Left cardiac atrium (tissue), 4 donors: Measurements from ENCODE around the gene MST1R. TPM values are rescaled to one million over a fixed set of nuclear protein-coding genes. Genes with fewer than 3 reads are reported as not detected.
"Not testable (repeated sequence)": the region's sequence is repeated elsewhere in the genome, so short reads cannot be mapped to it uniquely, and the experiment has no call there.

Experiments used
- ATAC-seq, 2 donors: fragments of 200-7000 bp; cut with Tn5 transposase; one replicate each; pipeline ENCODE4 v1.9.1; 2020; ENCODE audit warnings: mild to moderate bottlenecking in 2 of 2, moderate library complexity in 2 of 2
- DNase-seq: peaks from one replicate; pipeline ENCODE4 v3.0.0-alpha.2; 2020
- intact Hi-C, 2 donors: fragments of 100-400 bp; cut with DNase I; formaldehyde crosslinking; loops; one replicate each; pipeline versions ENCODE4 v1.14.1 to v1.15.1; 2022 to 2023
- long read RNA-seq: library from polyadenylated mRNA; unstranded; transcript quantifications from one replicate; pipeline ENCODE4 v2.0.0, GENCODE V29; 2021
- total RNA-seq, 2 donors: library from RNA; stranded (reverse); fragmentation: NEBNext Ultra II Directional; extraction: Animal tissue kit (Norgen Biotek cat#: 25700); gene quantifications; one replicate each; pipeline ENCODE4 v1.2.1, GENCODE V29; 2021
- donor health status: DM: no; HTN: yes; CAD: no.
- donor health status: DM: no; HTN: yes; CAD: no; lungs with severe emphysema.
- donor health status: DM: yes; HTN: yes; CAD: no.
- donor health status: Dilated cardiomyopathy.

Gene MST1R
- 1 to 10 TPM; 1.7 to 1.8 TPM for total RNA-seq
- long read RNA-seq = 0 reads

DNA sequence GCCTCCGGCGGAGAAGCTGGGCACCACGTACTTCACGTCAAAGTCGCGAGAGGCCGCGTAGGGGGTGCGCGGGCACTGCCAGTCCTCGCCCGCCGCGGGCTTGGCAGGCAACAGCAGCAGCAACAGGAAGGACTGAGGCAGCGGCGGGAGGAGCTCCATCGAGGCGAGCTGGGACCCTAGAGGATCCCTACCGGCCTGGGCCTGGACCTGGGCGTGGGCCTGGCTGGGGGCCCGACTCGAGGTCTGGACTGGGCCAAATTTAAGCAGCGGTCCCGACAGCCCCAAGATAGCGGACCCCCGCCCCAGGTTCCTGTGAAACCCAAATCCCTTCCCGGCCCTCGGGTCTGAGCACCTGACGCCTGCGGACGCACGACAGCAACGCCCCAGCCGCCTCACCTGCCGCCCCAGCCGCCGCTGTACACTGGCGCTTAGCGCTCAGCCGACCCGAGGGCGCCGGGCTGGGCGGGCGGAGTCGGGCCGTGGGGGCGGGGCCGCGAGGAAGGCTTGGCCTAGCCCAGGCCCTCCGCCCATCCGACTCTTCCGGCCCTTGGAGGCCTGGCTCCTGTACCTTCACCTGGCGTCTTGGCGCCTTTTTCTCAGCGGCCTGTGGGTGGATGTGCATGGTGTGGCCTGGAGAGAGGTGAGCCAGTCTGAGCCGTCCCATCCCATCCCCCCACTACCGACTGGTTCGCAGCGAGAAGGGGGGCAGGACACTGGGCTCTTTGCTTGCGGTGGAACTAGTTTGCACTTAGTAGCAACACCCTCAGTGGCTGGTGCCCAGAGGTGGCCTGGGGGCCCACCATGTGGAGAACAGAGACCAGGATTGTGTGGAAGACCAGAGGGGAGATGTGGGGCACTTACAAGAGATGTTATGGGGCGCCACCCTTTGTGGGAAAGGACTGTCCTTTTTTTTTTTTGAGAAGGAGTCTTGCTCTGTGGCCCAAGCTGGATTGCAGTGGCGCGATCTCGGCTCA, at the start of gene MST1R:
Gene MST1R, minus strand, starts transcription at position 423 of the 974 bp plus-strand sequence. Its CDS starts 264 bp downstream, at position 159.
- intact Hi-C loops = no loop called here
- DNase-seq = peak; percentile 78
- ATAC-seq = peak; percentile 84 to 86

- ATAC-seq (no peak), DNase-seq (no peak)
- intact Hi-C loops = no loop called here
These were observed 49.3 kb upstream of the MST1R start for GRCh38 chr3:49952924-49953323.

GRCh38 chr3:49942651-49943050, 39.0 kb upstream of the MST1R start:
- DNase-seq (no peak), ATAC-seq (no peak)
- intact Hi-C loops = no loop called here

- no peak for DNase-seq
- intact Hi-C loops = no loop called here
- ATAC-seq = no peak
These were observed 37.1 kb upstream of the MST1R start for GRCh38 chr3:49940667-49941249.

- ATAC-seq (peak; percentile 99), DNase-seq (peak; percentile 98)
- intact Hi-C loops = no loop called here
These were observed 36.4 kb upstream of the MST1R start, which contains the start of gene RBM6 for GRCh38 chr3:49939858-49940666. RBM6 (plus strand) TSS chr3:49940150; CDS start chr3:49962642, 22,492 bp downstream.

DNA sequence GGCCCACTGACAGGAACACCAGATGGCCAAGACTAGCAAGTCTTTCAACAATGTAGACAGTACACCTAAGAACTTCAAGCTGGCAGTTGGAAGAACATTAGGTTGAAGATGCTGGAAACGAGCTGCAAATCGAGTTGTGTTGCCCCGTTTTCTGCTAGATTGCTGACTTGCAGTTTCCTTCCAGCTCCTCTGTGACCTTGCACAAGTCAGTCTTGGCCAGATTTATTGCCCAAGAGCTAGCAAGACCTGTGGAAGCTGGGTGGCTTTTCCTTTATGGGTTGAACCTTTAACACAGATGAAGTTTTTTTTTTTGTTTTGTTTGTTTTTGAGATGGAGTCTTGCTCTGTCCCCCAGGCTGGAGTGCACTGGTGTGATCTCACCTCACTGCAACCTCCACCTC, 33.4 kb upstream of the MST1R start:
- intact Hi-C loops = no loop called here

DNA sequence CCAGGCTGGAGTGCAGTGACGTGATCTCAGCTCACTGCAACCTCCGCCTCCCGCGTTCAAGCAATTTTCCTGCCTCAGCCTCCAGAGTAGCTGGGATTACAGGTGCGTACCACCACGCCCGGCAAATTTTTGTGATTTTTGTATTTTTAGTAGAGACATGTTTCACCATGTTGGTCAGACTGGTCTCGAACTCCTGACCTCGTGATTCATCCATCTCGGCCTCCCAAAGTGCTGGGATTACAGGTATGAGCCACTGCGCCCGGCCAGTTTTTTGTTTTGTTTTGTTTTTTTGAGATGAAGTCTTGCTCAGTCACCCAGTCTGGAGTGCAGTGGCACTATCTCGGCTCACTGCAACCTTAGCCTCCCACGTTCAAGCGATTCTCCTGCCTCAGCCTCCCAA, 28.6 kb upstream of the MST1R start:
- DNase-seq, ATAC-seq, intact Hi-C loops: not testable (repeated sequence)

More for the DNA sequence above, 33.4 kb upstream of the MST1R start:
- DNase-seq (no peak), ATAC-seq (no peak)

GRCh38 chr3:49930922-49931321, 27.2 kb upstream of the MST1R start:
- intact Hi-C loops = no loop called here
- ATAC-seq = no peak
- DNase-seq = no peak

- intact Hi-C loops = no loop called here
- ATAC-seq (peak; percentile 2 to 12), DNase-seq (no peak)
These were observed 26.6 kb upstream of the MST1R start for GRCh38 chr3:49930168-49930690.

DNA sequence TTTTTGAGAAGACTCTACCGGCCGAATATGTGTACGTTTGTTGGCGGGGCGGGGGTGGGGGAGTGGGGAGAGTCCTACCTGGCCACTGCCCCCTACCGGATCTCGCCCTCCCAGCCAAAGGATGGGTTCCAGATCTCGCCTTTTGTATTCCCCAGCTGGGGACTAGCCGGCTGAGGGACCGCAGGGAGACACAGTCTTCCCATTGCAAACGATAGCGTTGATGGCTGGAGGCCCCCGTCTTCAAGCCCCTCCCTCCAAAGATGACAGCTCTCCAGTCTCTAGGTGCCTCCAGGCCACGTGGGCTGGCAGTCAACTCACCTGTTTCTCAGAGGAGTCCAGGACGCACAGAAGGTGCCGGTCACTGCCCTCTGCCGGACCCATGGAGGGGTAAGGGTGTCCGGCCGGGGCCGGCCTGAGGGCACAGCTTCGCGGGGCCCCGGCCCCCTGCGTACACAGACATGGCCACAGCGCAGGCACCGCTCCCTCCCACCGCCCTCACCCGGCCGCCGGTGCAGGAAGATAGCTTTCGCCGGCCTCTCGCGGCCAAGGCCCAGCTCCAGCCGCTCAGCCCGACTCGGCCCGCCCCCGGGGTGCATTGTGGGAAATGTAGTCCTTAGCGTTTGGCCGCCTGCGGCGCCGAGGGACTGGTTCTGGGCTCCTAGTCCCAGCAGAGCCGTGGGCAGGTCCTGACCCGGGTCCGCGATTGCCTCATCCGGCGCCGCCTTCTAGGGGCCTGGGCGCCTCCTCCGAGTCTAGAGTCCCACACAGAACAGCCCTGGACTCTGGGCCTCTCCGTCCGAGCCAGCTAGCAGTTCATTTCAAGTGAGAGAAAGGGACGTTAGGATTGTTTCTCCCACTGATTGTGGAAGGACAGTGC, 25.9 kb upstream of the MST1R start, which contains the start of gene MON1A:
Gene MON1A, minus strand, starts transcription at position 521 of the 877 bp plus-strand sequence. CDS start 16,465 bp downstream, outside the sequence.
- intact Hi-C loops = no loop called here

DNA sequence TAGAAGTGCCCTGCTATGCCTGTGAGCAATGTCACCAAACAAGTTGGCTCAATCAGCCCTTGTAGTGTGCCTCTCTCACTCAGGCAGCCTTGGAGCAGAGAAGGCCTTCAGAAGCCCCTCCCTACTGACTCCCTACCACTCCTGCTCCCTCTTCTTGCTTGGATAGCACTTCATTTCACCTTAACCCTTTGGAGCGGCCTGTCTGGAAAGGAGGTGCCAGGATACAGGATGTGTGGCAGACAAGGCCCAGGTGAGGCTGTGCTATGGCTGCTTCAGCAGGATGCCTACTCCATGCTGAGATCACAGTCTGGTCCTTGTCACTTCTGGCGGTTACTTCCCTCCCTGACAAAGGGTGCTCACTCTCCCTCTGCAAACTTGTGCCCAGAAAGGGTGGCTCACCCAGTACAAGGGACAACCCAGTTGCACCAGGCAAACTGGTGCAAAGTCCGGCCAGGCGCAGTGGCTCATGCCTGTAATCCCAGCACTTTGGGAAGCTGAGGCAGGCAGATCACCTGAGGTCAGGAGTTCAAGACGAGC, 24.9 kb upstream of the MST1R start:
- intact Hi-C loops = no loop called here
- no peak for ATAC-seq

More for the DNA sequence above, 25.9 kb upstream of the MST1R start, which contains the start of gene MON1A:
- DNase-seq = peak; percentile 98
- peak; percentile 98 to 100 for ATAC-seq

DNA sequence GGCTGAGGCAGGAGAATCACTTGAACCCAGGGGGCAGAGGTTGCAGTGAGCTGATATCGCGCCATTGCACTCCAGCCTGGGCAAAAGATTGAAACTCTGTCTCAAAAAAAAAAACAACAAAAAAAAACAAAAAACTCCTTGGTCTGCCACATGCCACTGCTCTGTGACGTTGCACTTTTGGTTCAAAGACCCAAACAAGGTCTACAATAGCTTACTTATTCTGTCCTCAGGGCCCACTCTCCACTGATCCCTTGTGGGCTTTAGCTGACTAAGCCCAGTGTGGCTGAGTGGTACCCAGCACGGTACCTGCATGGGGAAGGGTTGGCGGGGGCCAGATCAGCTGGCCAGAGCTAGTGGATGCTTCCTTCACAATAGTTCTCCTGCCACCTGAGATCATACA, 24.1 kb upstream of the MST1R start:
- no peak for DNase-seq
- intact Hi-C loops = no loop called here
- ATAC-seq = no peak

More for the DNA sequence above, 24.9 kb upstream of the MST1R start:
- DNase-seq = no peak

GRCh38 chr3:49926117-49926728, 22.6 kb upstream of the MST1R start:
- ATAC-seq = no peak
- intact Hi-C loops = no loop called here
- no peak for DNase-seq

DNA sequence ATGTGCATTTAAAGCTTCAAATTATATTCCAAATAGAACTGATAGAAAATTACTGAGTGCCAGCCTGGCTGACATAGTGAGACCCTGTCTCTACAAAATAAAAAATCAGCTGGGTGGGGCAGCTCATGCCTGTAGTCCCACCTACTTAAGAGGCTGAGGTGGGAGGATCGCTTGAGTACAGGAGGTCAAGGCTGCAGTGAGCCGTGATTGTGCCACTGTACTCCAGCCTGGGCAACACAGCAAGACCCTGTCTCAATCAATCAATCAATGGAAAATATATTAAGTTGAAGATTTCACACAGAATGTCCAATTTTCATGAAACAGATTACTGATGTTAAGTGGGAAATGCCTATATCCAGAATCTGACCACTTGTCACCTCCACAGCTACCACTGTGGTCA, 21.8 kb upstream of the MST1R start:
- DNase-seq (no peak), ATAC-seq (no peak)
- intact Hi-C loops = no loop called here

GRCh38 chr3:49924683-49925082, 21.0 kb upstream of the MST1R start:
- DNase-seq = no peak
- intact Hi-C loops = no loop called here
- no peak for ATAC-seq

DNA sequence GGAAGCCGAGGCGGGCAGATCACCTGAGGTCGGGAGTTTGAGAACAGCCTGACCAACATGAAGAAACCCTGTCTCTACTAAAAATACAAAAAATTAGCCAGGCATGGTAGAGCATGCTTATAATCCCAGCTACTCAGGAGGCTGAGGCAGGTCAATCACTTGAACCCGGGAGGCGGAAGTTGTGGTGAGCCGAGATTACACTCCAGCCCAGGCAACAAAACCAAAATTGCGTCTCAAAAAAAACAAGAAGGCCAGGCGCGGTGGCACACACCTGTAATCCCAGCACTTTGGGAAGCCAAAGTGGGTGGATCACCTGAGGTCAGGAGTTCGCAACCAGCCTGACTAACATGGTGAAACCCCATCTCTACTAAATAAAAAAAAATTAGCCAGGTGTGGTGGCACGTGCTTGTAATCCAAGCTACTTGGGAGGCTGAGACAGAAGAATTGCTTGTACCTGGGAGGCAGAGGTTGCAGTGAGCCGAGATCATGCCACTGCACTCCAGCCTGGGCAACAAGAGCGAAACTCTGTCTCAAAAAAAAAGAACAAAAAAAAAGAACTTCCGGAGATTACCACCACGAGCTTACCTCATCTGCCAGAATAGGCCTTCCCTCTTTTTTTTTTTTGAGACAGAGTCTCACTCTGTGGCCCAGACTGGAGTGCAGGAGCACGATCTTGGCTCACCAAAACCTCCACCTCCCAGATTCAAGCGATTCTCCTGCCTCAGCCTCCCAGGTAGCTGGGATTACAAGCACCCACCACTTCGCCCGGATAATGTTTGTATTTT, 14.3 kb upstream of the MST1R start:
- DNase-seq, intact Hi-C loops: not testable (repeated sequence)

More for the DNA sequence above, 14.3 kb upstream of the MST1R start:
- not testable (repeated sequence) for ATAC-seq
